ENCODE results near the gene SUMF2.
"Not testable (repeated sequence)": the region's sequence is repeated elsewhere in the genome, so short reads cannot be mapped to it uniquely, and the experiment has no call there.

- TF ChIP-seq CTCF (IDR thresholded peaks at IDR 0.05; ENCODE audit: poor library complexity, severe bottlenecking); EP300 (conservative IDR thresholded peaks at IDR 0.05; ENCODE audit: poor library complexity, severe bottlenecking); EZH2 (IDR thresholded peaks at IDR 0.05; ENCODE audit: borderline replicate concordance, insufficient read depth, low read length, poor library complexity, severe bottlenecking): not testable (repeated sequence)
These were observed 47.1 kb upstream of the SUMF2 start for GRCh38 chr7:56017015-56017414.

All from neural cell (in vitro differentiated cells).